ENCODE data around the gene ARID1B.

DNA sequence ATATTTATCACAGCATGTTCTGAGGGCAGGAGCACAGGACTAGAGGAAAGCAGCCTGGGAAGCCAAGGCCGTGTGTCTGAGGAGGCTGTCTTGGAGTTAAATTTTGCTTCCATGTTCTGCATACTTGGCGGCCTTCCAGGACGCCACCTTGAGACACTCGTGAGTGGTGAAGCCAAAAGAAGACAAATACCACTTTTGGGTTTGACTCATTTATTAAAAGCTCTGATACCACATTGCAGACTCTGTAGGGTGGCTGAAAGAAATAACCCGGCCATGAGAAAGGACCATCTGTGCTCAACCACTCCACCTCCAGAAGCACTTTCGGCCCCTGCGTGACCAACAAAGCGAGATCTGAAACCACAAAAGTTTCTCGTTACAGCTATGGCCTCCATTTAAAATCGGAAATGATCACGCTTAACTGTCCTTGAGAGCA is 426.1 kb downstream of the ARID1B start:
- TF ChIP-seq, protein P1, sequence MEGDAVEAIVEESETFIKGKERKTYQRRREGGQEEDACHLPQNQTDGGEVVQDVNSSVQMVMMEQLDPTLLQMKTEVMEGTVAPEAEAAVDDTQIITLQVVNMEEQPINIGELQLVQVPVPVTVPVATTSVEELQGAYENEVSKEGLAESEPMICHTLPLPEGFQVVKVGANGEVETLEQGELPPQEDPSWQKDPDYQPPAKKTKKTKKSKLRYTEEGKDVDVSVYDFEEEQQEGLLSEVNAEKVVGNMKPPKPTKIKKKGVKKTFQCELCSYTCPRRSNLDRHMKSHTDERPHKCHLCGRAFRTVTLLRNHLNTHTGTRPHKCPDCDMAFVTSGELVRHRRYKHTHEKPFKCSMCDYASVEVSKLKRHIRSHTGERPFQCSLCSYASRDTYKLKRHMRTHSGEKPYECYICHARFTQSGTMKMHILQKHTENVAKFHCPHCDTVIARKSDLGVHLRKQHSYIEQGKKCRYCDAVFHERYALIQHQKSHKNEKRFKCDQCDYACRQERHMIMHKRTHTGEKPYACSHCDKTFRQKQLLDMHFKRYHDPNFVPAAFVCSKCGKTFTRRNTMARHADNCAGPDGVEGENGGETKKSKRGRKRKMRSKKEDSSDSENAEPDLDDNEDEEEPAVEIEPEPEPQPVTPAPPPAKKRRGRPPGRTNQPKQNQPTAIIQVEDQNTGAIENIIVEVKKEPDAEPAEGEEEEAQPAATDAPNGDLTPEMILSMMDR (IDR thresholded peaks at IDR 0.05), result no peak
- TF ChIP-seq POLR2AphosphoS5 (IDR thresholded peaks at IDR 0.05), result no peak
- TF ChIP-seq POLR2A (IDR thresholded peaks at IDR 0.05), result no peak

Data from prostate gland (tissue), 2 donors.